Colonic mucosa (tissue), 4 donors: ENCODE data around the gene COX10. TPM values are rescaled to one million over a fixed set of nuclear protein-coding genes. Genes with fewer than 3 reads are reported as not detected.
"Not testable (repeated sequence)": the region's sequence is repeated elsewhere in the genome, so short reads cannot be mapped to it uniquely, and the experiment has no call there.

Source experiments
- DNase-seq: peaks from one replicate; pipeline ENCODE4 v3.0.0-alpha.2; 2020
- H3K27ac ChIP-seq: fragments of 200-600 bp; one replicate; pipeline ENCODE4 v1.8.0; 2021
- H3K27me3 ChIP-seq: fragments of 200-600 bp; one replicate; pipeline ENCODE4 v1.8.0; 2021
- H3K36me3 ChIP-seq: fragments of 200-600 bp; one replicate; pipeline ENCODE4 v1.8.0; 2021
- H3K4me1 ChIP-seq: fragments of 200-600 bp; one replicate; pipeline ENCODE4 v1.8.0; 2021; ENCODE audit warnings: mild to moderate bottlenecking
- H3K4me3 ChIP-seq: fragments of 200-600 bp; one replicate; pipeline ENCODE4 v1.8.0; 2021
- H3K9ac ChIP-seq, 2 donors: one replicate each; pipeline ENCODE4 v1.7.0; 2013; ENCODE audit warnings: control low read depth in 2 of 2, low read depth in 2 of 2, low read length in 2 of 2
- H3K9me3 ChIP-seq: fragments of 200-600 bp; one replicate; pipeline ENCODE4 v1.8.0; 2021
- CTCF ChIP-seq: fragments of 200-600 bp; IDR thresholded peaks from one replicate; pipeline ENCODE4 v1.8.0; 2022; ENCODE audit warnings: antibody characterized with exemption, mild to moderate bottlenecking
- intact Hi-C: fragments of 100-400 bp; cut with DNase I; formaldehyde crosslinking; loops from one replicate; pipeline ENCODE4 v1.14.1; 2022
- total RNA-seq, 2 donors: library from RNA; stranded (reverse); fragmentation: NEBNext Ultra II Directional in 1 of 2; extraction: Animal tissue kit (Norgen Biotek cat#: 25700) in 1 of 2; gene quantifications; one replicate each; pipeline ENCODE4 v1.2.1, GENCODE V29; 2021
- donor health status: healthy.
- donor health status: DM: no; HTN: no; CAD: no.
- donor health status: DM: no; HTN: no; CAD: no.

The COX10 gene
- total RNA-seq, 2 donors from 2014 or later, result 35.1 to 36.0 TPM

- no peaks in the 10 kb centered on the region for H3K27me3 ChIP-seq
- no peaks in the 10 kb centered on the region for H3K36me3 ChIP-seq
- no peak for DNase-seq
- no peaks in the 10 kb centered on the region for H3K4me1 ChIP-seq
- no peak overlapping the region for H3K27ac ChIP-seq
- no peak overlapping the region for H3K9ac ChIP-seq
- no peak for TF ChIP-seq CTCF
- intact Hi-C loops, result no loop called here
- H3K4me3 ChIP-seq, result no peak overlapping the region
- H3K9me3 ChIP-seq, result no peaks in the 10 kb centered on the region
Observed at GRCh38 chr17:14161419-14161818, 92.1 kb downstream of the COX10 start.

- no peaks in the 10 kb centered on the region for H3K4me1 ChIP-seq
- no peaks in the 10 kb centered on the region for H3K9me3 ChIP-seq
- intact Hi-C loops, result no loop called here
- H3K27ac ChIP-seq, result no peak overlapping the region
- H3K36me3 ChIP-seq, result no peaks in the 10 kb centered on the region
- H3K4me3 ChIP-seq, result no peak overlapping the region
- no peak overlapping the region for H3K9ac ChIP-seq
- no peak for DNase-seq
- no peaks in the 10 kb centered on the region for H3K27me3 ChIP-seq
- no peak for TF ChIP-seq CTCF
Observed at GRCh38 chr17:14165616-14166015, 96.3 kb downstream of the COX10 start.

GRCh38 chr17:14167831-14168230, 98.5 kb downstream of the COX10 start:
- H3K4me3 ChIP-seq, H3K9me3 ChIP-seq, intact Hi-C loops, H3K4me1 ChIP-seq, H3K27ac ChIP-seq, H3K27me3 ChIP-seq, H3K36me3 ChIP-seq, DNase-seq, H3K9ac ChIP-seq: not testable (repeated sequence)

GRCh38 chr17:14168582-14168981, 99.3 kb downstream of the COX10 start:
- intact Hi-C loops, result no loop called here
- TF ChIP-seq CTCF, result no peak
- Histone ChIP-seq H3K4me1 (no peaks in the 10 kb centered on the region), H3K27ac (no peak overlapping the region), H3K9ac (no peak overlapping the region), H3K36me3 (no peaks in the 10 kb centered on the region), H3K27me3 (no peaks in the 10 kb centered on the region), H3K4me3 (no peak overlapping the region), H3K9me3 (no peaks in the 10 kb centered on the region)
- no peak for DNase-seq

- no peak for TF ChIP-seq CTCF
- Histone ChIP-seq H3K4me3 (no peak overlapping the region), H3K27ac (no peak overlapping the region), H3K4me1 (no peaks in the 10 kb centered on the region), H3K36me3 (no peaks in the 10 kb centered on the region), H3K27me3 (no peaks in the 10 kb centered on the region), H3K9ac (no peak overlapping the region), H3K9me3 (no peaks in the 10 kb centered on the region)
- intact Hi-C loops, result no loop called here
- DNase-seq, result no peak
Observed at GRCh38 chr17:14169287-14169686, 100.0 kb downstream of the COX10 start.

- no peak overlapping the region for H3K4me3 ChIP-seq
- intact Hi-C loops, result no loop called here
- no peak overlapping the region for H3K27ac ChIP-seq
- no peak overlapping the region for H3K9ac ChIP-seq
- no peak for TF ChIP-seq CTCF
- DNase-seq, result no peak
- H3K4me1 ChIP-seq, result no peaks in the 10 kb centered on the region
- no peaks in the 10 kb centered on the region for H3K36me3 ChIP-seq
- no peaks in the 10 kb centered on the region for H3K9me3 ChIP-seq
- H3K27me3 ChIP-seq, result no peaks in the 10 kb centered on the region
Observed at GRCh38 chr17:14169901-14170300, 100.6 kb downstream of the COX10 start.

GRCh38 chr17:14176989-14177388, 107.7 kb downstream of the COX10 start:
- DNase-seq, H3K27ac ChIP-seq, H3K9ac ChIP-seq, intact Hi-C loops, H3K4me3 ChIP-seq, H3K4me1 ChIP-seq, H3K36me3 ChIP-seq, H3K27me3 ChIP-seq, H3K9me3 ChIP-seq: not testable (repeated sequence)

- H3K9me3 ChIP-seq, intact Hi-C loops, H3K9ac ChIP-seq, H3K4me3 ChIP-seq, H3K36me3 ChIP-seq, H3K27me3 ChIP-seq, H3K4me1 ChIP-seq, H3K27ac ChIP-seq, DNase-seq: not testable (repeated sequence)
Observed at GRCh38 chr17:14177801-14178200, 108.5 kb downstream of the COX10 start.

- H3K9ac ChIP-seq, H3K9me3 ChIP-seq, H3K27ac ChIP-seq, H3K4me3 ChIP-seq, intact Hi-C loops, H3K4me1 ChIP-seq, H3K27me3 ChIP-seq, DNase-seq, H3K36me3 ChIP-seq: not testable (repeated sequence)
Observed at GRCh38 chr17:14179951-14180350, 110.6 kb downstream of the COX10 start.
